ENCODE measurements around the gene SLC51A. TPM values are rescaled to one million over a fixed set of nuclear protein-coding genes. Genes with fewer than 3 reads are reported as not detected.

SLC51A gene
- total and polyA plus RNA-seq, 2 donors (not counting 1 experiment from before 2014, with no cell fraction given) = not detected

- Mint-ChIP-seq H3K4me1 (peaks cover 34% of the 10 kb centered on the region), H3K27me3 (no peaks in the 10 kb centered on the region), H3K9me3 (ENCODE audit: insufficient read depth) (no peaks in the 10 kb centered on the region), H3K4me3 (no peak overlapping the region), H3K27ac (peak overlapping the region; percentile 98)
- no peaks in the 10 kb centered on the region for H3K79me2 ChIP-seq (ENCODE audit: control insufficient read depth, insufficient read depth, low read length)
- no peak overlapping the region for H3K4me2 ChIP-seq (replicated peaks; ENCODE audit: low read depth, low read length, poor library complexity, severe bottlenecking)
- peak overlapping the region; percentile 91 to 94 for H3K27ac ChIP-seq (ENCODE audit: low read length in 2 of 2)
- no peaks in the 10 kb centered on the region for H4K20me1 ChIP-seq (ENCODE audit: control insufficient read depth, insufficient read depth, low read length, poor library complexity, severe bottlenecking)
- H3K9me3 ChIP-seq (ENCODE audit: control extremely low read depth in 1 of 3, control insufficient read depth in 2 of 3, insufficient read depth in 1 of 3, low read length in 2 of 3) = no peaks in the 10 kb centered on the region
- TF ChIP-seq EZH2 (IDR thresholded peaks at IDR 0.05; ENCODE audit: borderline replicate concordance, insufficient read depth, low read depth, low read length, poor library complexity, severe bottlenecking) (no peak), CTCF (IDR thresholded peaks at IDR 0.05) (no peak)
- H2AFZ ChIP-seq (ENCODE audit: insufficient read depth, low read depth, low read length, poor library complexity, severe bottlenecking) = peak overlapping the region; percentile 80
- no peak overlapping the region for H3K4me3 ChIP-seq (ENCODE audit: control extremely low read depth in 1 of 5, extremely low read depth in 1 of 5, insufficient read depth in 1 of 5, low read depth in 2 of 5, low read length in 4 of 5)
- ATAC-seq (ENCODE audit: low read depth) = no peak
- WGBS (ENCODE audit: insufficient coverage) = 64% methylated on average over 10 of the region's 13 CpGs
- intact Hi-C loops (cut with micrococcal nuclease) = no loop called here
- ChIA-PET CTCF (interaction anchor here (1.0 to 11.5 kb wide), 5 partner anchors 8 to 119 kb away, joined by 3 to 467 read pairs (median 4); no protein-coding TSS in a partner anchor), POLR2A (interaction anchor here (0.9 to 3.5 kb wide), 4 partner anchors 12 to 118 kb away, joined by 3 to 11 read pairs (median 6); no protein-coding TSS in a partner anchor)
- no peak overlapping the region for H3K9ac ChIP-seq (ENCODE audit: low read length)
- peak; percentile 28 for DNase-seq
- H3K27me3 ChIP-seq (replicated peaks in 1 of 4; ENCODE audit: control extremely low read depth in 1 of 4, control insufficient read depth in 3 of 4, insufficient read depth in 4 of 4, low read length in 3 of 4) = no peaks in the 10 kb centered on the region
- H3K4me1 ChIP-seq (ENCODE audit: control insufficient read depth in 2 of 2, insufficient read depth in 2 of 2, low read length in 2 of 2) = peaks cover 37 to 60% of the 10 kb centered on the region in 2 donors
- H3K36me3 ChIP-seq (replicated peaks in 1 of 2; ENCODE audit: control extremely low read depth in 1 of 2, control insufficient read depth in 1 of 2, extremely low read depth in 1 of 2, insufficient read depth in 2 of 2, low read length in 1 of 2) = no peaks in the 10 kb centered on the region
These were observed 22.4 kb upstream of the SLC51A start for GRCh38 chr3:196193736-196194541.

GRCh38 chr3:196194542-196194915 lies 21.8 kb upstream of the SLC51A start:
- Histone ChIP-seq H3K27me3 (replicated peaks in 1 of 4; ENCODE audit: control extremely low read depth in 1 of 4, control insufficient read depth in 3 of 4, insufficient read depth in 4 of 4, low read length in 3 of 4) (no peaks in the 10 kb centered on the region), H3K4me3 (ENCODE audit: control extremely low read depth in 1 of 5, extremely low read depth in 1 of 5, insufficient read depth in 1 of 5, low read depth in 2 of 5, low read length in 4 of 5) (no peak overlapping the region), H3K4me1 (ENCODE audit: control insufficient read depth in 2 of 2, insufficient read depth in 2 of 2, low read length in 2 of 2) (peaks cover 37 to 56% of the 10 kb centered on the region in 2 donors), H3K9me3 (ENCODE audit: control extremely low read depth in 1 of 3, control insufficient read depth in 2 of 3, insufficient read depth in 1 of 3, low read length in 2 of 3) (no peaks in the 10 kb centered on the region), H3K27ac (ENCODE audit: low read length in 2 of 2) (peak overlapping the region in 1 of 2 donors; percentile 94), H3K36me3 (replicated peaks in 1 of 2; ENCODE audit: control extremely low read depth in 1 of 2, control insufficient read depth in 1 of 2, extremely low read depth in 1 of 2, insufficient read depth in 2 of 2, low read length in 1 of 2) (no peaks in the 10 kb centered on the region), H3K79me2 (ENCODE audit: control insufficient read depth, insufficient read depth, low read length) (no peaks in the 10 kb centered on the region), H3K4me2 (replicated peaks; ENCODE audit: low read depth, low read length, poor library complexity, severe bottlenecking) (no peak overlapping the region), H4K20me1 (ENCODE audit: control insufficient read depth, insufficient read depth, low read length, poor library complexity, severe bottlenecking) (no peaks in the 10 kb centered on the region), H3K9ac (ENCODE audit: low read length) (no peak overlapping the region), H2AFZ (ENCODE audit: insufficient read depth, low read depth, low read length, poor library complexity, severe bottlenecking) (no peak overlapping the region)
- Mint-ChIP-seq H3K4me3 (no peak overlapping the region), H3K27me3 (no peaks in the 10 kb centered on the region), H3K9me3 (ENCODE audit: insufficient read depth) (no peaks in the 10 kb centered on the region), H3K4me1 (peaks cover 30% of the 10 kb centered on the region), H3K27ac (peak overlapping the region; percentile 53)
- TF ChIP-seq EZH2 (IDR thresholded peaks at IDR 0.05; ENCODE audit: borderline replicate concordance, insufficient read depth, low read depth, low read length, poor library complexity, severe bottlenecking) (no peak), CTCF (IDR thresholded peaks at IDR 0.05) (no peak)
- POLR2A ChIA-PET = interaction anchor here (0.6 to 3.5 kb wide), 4 partner anchors 13 to 118 kb away, joined by 3 to 9 read pairs (median 4); no protein-coding TSS in a partner anchor
- CTCF ChIA-PET = interaction anchor here (0.9 to 11.5 kb wide), 7 partner anchors 9 to 120 kb away, joined by 3 to 467 read pairs (median 4); no protein-coding TSS in a partner anchor
- intact Hi-C loops (cut with micrococcal nuclease) = no loop called here
- ATAC-seq (ENCODE audit: low read depth) (no peak), DNase-seq (no peak)
- WGBS (ENCODE audit: insufficient coverage) = 100% methylated on average over 3 of the region's 5 CpGs

Data from B cell (primary cell).